SU-DHL-6 (cell line): ENCODE results near the gene B4GALT1.

ENCODE experiments used
- H2AFZ ChIP-seq: fragments of 200-600 bp; sonication (generic); 2 replicates; pipeline ENCODE4 v1.6.1; 2014; ENCODE audit warnings: low read depth, mild to moderate bottlenecking, moderate library complexity, mixed read lengths, antibody characterized with exemption, low read length; ENCODE audit not compliant: severe bottlenecking
- H3F3A ChIP-seq: fragments of 200-600 bp; shearing (Covaris generic); 2 replicates; pipeline ENCODE4 v1.6.0; 2016; ENCODE audit warnings: antibody characterized with exemption, mild to moderate bottlenecking; ENCODE audit not compliant: insufficient read depth
- H3K27ac ChIP-seq: fragments of 200-600 bp; sonication (generic); 2 replicates; pipeline ENCODE4 v1.5.1; 2016; ENCODE audit warnings: low read depth, mild to moderate bottlenecking, low read length, moderate library complexity, mixed read lengths
- H3K27me3 ChIP-seq: fragments of 200-600 bp; sonication (generic), shearing (Covaris generic); 2 replicates; pipeline ENCODE4 v1.6.0; 2014; ENCODE audit warnings: mild to moderate bottlenecking, low read length
- H3K36me3 ChIP-seq: fragments of 200-600 bp; sonication (generic); 2 replicates; pipeline ENCODE4 v1.6.1; 2014; ENCODE audit warnings: mild to moderate bottlenecking, low read length, mixed read lengths
- H3K4me2 ChIP-seq: fragments of 300-600, 200-600 bp; shearing (Covaris generic), sonication (generic); 2 replicates; pipeline ENCODE4 v1.6.0; 2014; ENCODE audit warnings: low read length, low read depth, mild to moderate bottlenecking; ENCODE audit not compliant: poor library complexity, severe bottlenecking
- H3K4me3 ChIP-seq: fragments of 200-600 bp; sonication (generic); 2 replicates; pipeline ENCODE4 v1.5.1; 2014; ENCODE audit warnings: antibody characterized with exemption, low read length, mild to moderate bottlenecking, mixed read lengths; ENCODE audit not compliant: insufficient read depth, poor library complexity, severe bottlenecking
- H3K79me2 ChIP-seq: fragments of 200-600 bp; sonication (generic); 2 replicates; pipeline ENCODE4 v1.6.1; 2014; ENCODE audit warnings: mild to moderate bottlenecking, low read length, moderate library complexity; ENCODE audit not compliant: insufficient read depth
- H3K9ac ChIP-seq: fragments of 200-600 bp; sonication (generic); 2 replicates; pipeline ENCODE4 v1.7.0; 2014; ENCODE audit warnings: mild to moderate bottlenecking, low read length
- H3K9me2 ChIP-seq: fragments of 200-600 bp; sonication (generic); replicated peaks from 2 replicates; pipeline ENCODE4 v1.6.1; 2014; ENCODE audit warnings: low read length; ENCODE audit not compliant: insufficient read depth
- H3K9me3 ChIP-seq: fragments of 200-600 bp; sonication (generic); 2 replicates; pipeline ENCODE4 v1.6.1; 2014; ENCODE audit warnings: low read length, mixed read lengths; ENCODE audit not compliant: insufficient read depth
- H4K20me1 ChIP-seq: fragments of 200-600 bp; sonication (generic); 2 replicates; pipeline ENCODE4 v1.6.1; 2014; ENCODE audit warnings: low read depth, mild to moderate bottlenecking, antibody characterized with exemption, low read length, moderate library complexity, mixed read lengths
- CTCF ChIP-seq: fragments of 200-600 bp; sonication (generic); IDR thresholded peaks from one replicate; pipeline ENCODE4 v1.5.1; 2017; ENCODE audit warnings: antibody characterized with exemption, mild to moderate bottlenecking, low read length, moderate library complexity; ENCODE audit not compliant: insufficient read depth, poor library complexity, severe bottlenecking
- EZH2phosphoT487 ChIP-seq: fragments of 200-600 bp; sonication (generic), shearing (Covaris generic); conservative IDR thresholded peaks from 2 replicates; pipeline ENCODE4 v1.6.1; 2018; ENCODE audit warnings: mild to moderate bottlenecking, antibody characterized with exemption, low read length, moderate library complexity, mixed read lengths

B4GALT1 gene

GRCh38 chr9:33159777-33160127 lies 7.4 kb downstream of the B4GALT1 start:
- H3K79me2 ChIP-seq, result no peaks in the 10 kb centered on the region
- 0 out of 2 replicates have a peak, but pooled peaks cover 3% of the 10 kb centered on the region for H4K20me1 ChIP-seq
- H3K27ac ChIP-seq, result no peak overlapping the region

GRCh38 chr9:33158843-33159776 lies 8.0 kb downstream of the B4GALT1 start:
- Histone ChIP-seq H3K79me2 (no peaks in the 10 kb centered on the region), H3K9ac (no peak overlapping the region), H3K36me3 (no peaks in the 10 kb centered on the region), H4K20me1 (0 out of 2 replicates have a peak, but pooled peaks cover 3% of the 10 kb centered on the region), H3K9me3 (no peaks in the 10 kb centered on the region), H3K4me2 (no peak overlapping the region), H3K27ac (no peak overlapping the region), H2AFZ (no peak overlapping the region), H3F3A (no peaks in the 10 kb centered on the region), H3K4me3 (no peak overlapping the region), H3K27me3 (no peaks in the 10 kb centered on the region), H3K9me2 (no peaks in the 10 kb centered on the region)
- no peak for TF ChIP-seq CTCF
- no peak for TF ChIP-seq EZH2phosphoT487

More at GRCh38 chr9:33159777-33160127, 7.4 kb downstream of the B4GALT1 start:
- Histone ChIP-seq H3K4me2 (no peak overlapping the region), H3F3A (no peaks in the 10 kb centered on the region), H3K9me3 (no peaks in the 10 kb centered on the region), H2AFZ (no peak overlapping the region), H3K36me3 (no peaks in the 10 kb centered on the region), H3K9me2 (no peaks in the 10 kb centered on the region), H3K27me3 (no peaks in the 10 kb centered on the region), H3K9ac (no peak overlapping the region), H3K4me3 (no peak overlapping the region)
- TF ChIP-seq CTCF, result no peak
- no peak for TF ChIP-seq EZH2phosphoT487

GRCh38 chr9:33157960-33158842 lies 8.9 kb downstream of the B4GALT1 start:
- Histone ChIP-seq H3K36me3 (no peaks in the 10 kb centered on the region), H3K27ac (no peak overlapping the region), H3K4me2 (no peak overlapping the region), H3K9me3 (no peaks in the 10 kb centered on the region), H3K4me3 (no peak overlapping the region), H3K27me3 (no peaks in the 10 kb centered on the region), H3K9ac (no peak overlapping the region), H2AFZ (no peak overlapping the region), H3F3A (no peaks in the 10 kb centered on the region), H4K20me1 (0 out of 2 replicates have a peak, but pooled peaks cover 3% of the 10 kb centered on the region), H3K79me2 (no peaks in the 10 kb centered on the region), H3K9me2 (no peaks in the 10 kb centered on the region)
- no peak for TF ChIP-seq CTCF
- TF ChIP-seq EZH2phosphoT487, result no peak
